Trophoblast cell (in vitro differentiated cells and primary cell): ENCODE results near the gene BTG2.

Experiments used
- DNase-seq, 2 donors: peaks; one replicate each; pipeline ENCODE4 v3.0.0-alpha.2; 2016
- H2AFZ ChIP-seq: 2 replicates; pipeline ENCODE4 v1.6.1; 2013; ENCODE audit warnings: low read length, moderate library complexity, mild to moderate bottlenecking; ENCODE audit not compliant: insufficient read depth, poor library complexity
- H2AK5ac ChIP-seq: 2 replicates; pipeline ENCODE4 v1.6.1; 2013; ENCODE audit warnings: mild to moderate bottlenecking, low read length
- H2BK120ac ChIP-seq: 2 replicates; pipeline ENCODE4 v1.6.1; 2013; ENCODE audit warnings: low read length, mild to moderate bottlenecking, moderate library complexity; ENCODE audit not compliant: insufficient read depth, poor library complexity
- H2BK12ac ChIP-seq: 2 replicates; pipeline ENCODE4 v1.6.1; 2013; ENCODE audit warnings: mild to moderate bottlenecking, low read length, moderate library complexity
- H2BK5ac ChIP-seq: 2 replicates; pipeline ENCODE4 v1.6.1; 2013; ENCODE audit warnings: low read length, low read depth, moderate library complexity, mild to moderate bottlenecking; ENCODE audit not compliant: poor library complexity
- H3K14ac ChIP-seq: 2 replicates; pipeline ENCODE4 v1.6.1; 2013; ENCODE audit warnings: mild to moderate bottlenecking, low read length
- H3K18ac ChIP-seq: 2 replicates; pipeline ENCODE4 v1.6.1; 2013; ENCODE audit warnings: mild to moderate bottlenecking, low read length
- H3K23ac ChIP-seq: 2 replicates; pipeline ENCODE4 v1.6.1; 2013; ENCODE audit warnings: low read length
- H3K27ac ChIP-seq: 2 replicates; pipeline ENCODE4 v1.5.1; 2013; ENCODE audit warnings: low read depth, mild to moderate bottlenecking, inconsistent platforms, low read length, moderate library complexity
- H3K27me3 ChIP-seq: 2 replicates; pipeline ENCODE4 v1.6.1; 2013; ENCODE audit warnings: inconsistent platforms, mild to moderate bottlenecking, low read length, moderate library complexity; ENCODE audit not compliant: insufficient read depth
- H3K36me3 ChIP-seq, 2 experiments: 1 replicate in 1 of 2; 2 replicates in 1 of 2; pipeline ENCODE4 v1.6.1; 2013; ENCODE audit warnings: low read length in 2 of 2, mild to moderate bottlenecking in 2 of 2, moderate library complexity in 1 of 2; ENCODE audit not compliant: insufficient read depth in 2 of 2, control insufficient read depth in 1 of 2
- H3K4ac ChIP-seq: 2 replicates; pipeline ENCODE4 v1.6.1; 2013; ENCODE audit warnings: low read depth, mild to moderate bottlenecking, low read length, moderate library complexity
- H3K4me1 ChIP-seq, 2 experiments: 1 replicate in 1 of 2; 2 replicates in 1 of 2; pipeline ENCODE4 v1.6.1; 2013; ENCODE audit warnings: low read length in 2 of 2, mild to moderate bottlenecking in 2 of 2, moderate library complexity in 1 of 2; ENCODE audit not compliant: insufficient read depth in 2 of 2, control insufficient read depth in 1 of 2
- H3K4me2 ChIP-seq: 2 replicates; pipeline ENCODE4 v1.6.1; 2013; ENCODE audit warnings: inconsistent platforms, mild to moderate bottlenecking, low read length, moderate library complexity
- H3K4me3 ChIP-seq: 2 replicates; pipeline ENCODE4 v1.5.1; 2013; ENCODE audit warnings: mild to moderate bottlenecking, low read depth, low read length, inconsistent platforms
- H3K79me1 ChIP-seq: one replicate; pipeline ENCODE4 v1.6.1; 2013; ENCODE audit warnings: low read length
- H3K79me2 ChIP-seq: 2 replicates; pipeline ENCODE4 v1.6.1; 2013; ENCODE audit warnings: low read length, mild to moderate bottlenecking; ENCODE audit not compliant: control insufficient read depth, insufficient read depth, poor library complexity
- H3K9ac ChIP-seq: 2 replicates; pipeline ENCODE4 v1.6.1; 2013; ENCODE audit warnings: mild to moderate bottlenecking, low read length
- H3K9me3 ChIP-seq: 2 replicates; pipeline ENCODE4 v1.6.1; 2013; ENCODE audit warnings: low read depth, mild to moderate bottlenecking, control low read depth, inconsistent platforms, low read length; ENCODE audit not compliant: insufficient read depth
- H4K12ac ChIP-seq: 2 replicates; pipeline ENCODE4 v1.6.1; 2013; ENCODE audit warnings: low read depth, mild to moderate bottlenecking, low read length, moderate library complexity
- H4K8ac ChIP-seq: 2 replicates; pipeline ENCODE4 v1.6.1; 2013; ENCODE audit warnings: low read depth, mild to moderate bottlenecking, low read length, moderate library complexity
- H4K91ac ChIP-seq: one replicate; pipeline ENCODE4 v1.6.1; 2013; ENCODE audit warnings: low read depth, mild to moderate bottlenecking, low read length, moderate library complexity
- WGBS: extraction: QIAGEN DNeasy Blood & Tissue Kit; methylation state at CpG from one replicate; pipeline ENCODE4 v1.1.7; 2013; ENCODE audit warnings: missing lambda C conversion rate; ENCODE audit not compliant: insufficient read length, insufficient coverage; ENCODE audit errors: extremely low coverage; 5-methylcytosine and 5-hydroxymethylcytosine counted together

Gene BTG2

GRCh38 chr1:203320591-203321272, 15.4 kb downstream of the BTG2 start:
- Histone ChIP-seq H3K4me3 (no peak overlapping the region), H3K14ac (no peak overlapping the region), H4K12ac (no peak overlapping the region), H3K79me1 (no peaks in the 10 kb centered on the region), H3K4me1 (no peaks in the 10 kb centered on the region), H3K79me2 (no peaks in the 10 kb centered on the region), H3K4ac (no peak overlapping the region), H3K4me2 (no peak overlapping the region), H3K23ac (no peak overlapping the region), H3K18ac (no peak overlapping the region), H2AFZ (no peak overlapping the region), H3K27ac (no peak overlapping the region), H4K91ac (no peak overlapping the region), H3K9ac (no peak overlapping the region), H2AK5ac (no peak overlapping the region), H2BK5ac (no peak overlapping the region), H2BK120ac (no peak overlapping the region), H3K27me3 (no peaks in the 10 kb centered on the region), H2BK12ac (no peak overlapping the region), H3K9me3 (no peaks in the 10 kb centered on the region), H3K36me3 (no peaks in the 10 kb centered on the region), H4K8ac (no peak overlapping the region)
- peak; percentile 41 to 70 for DNase-seq
- WGBS, result no CpG with 5 or more reads among the region's 6 CpGs

GRCh38 chr1:203321273-203322052, 16.1 kb downstream of the BTG2 start:
- Histone ChIP-seq H4K12ac (no peak overlapping the region), H4K8ac (no peak overlapping the region), H3K4me2 (no peak overlapping the region), H2BK12ac (no peak overlapping the region), H3K9me3 (no peaks in the 10 kb centered on the region), H3K23ac (no peak overlapping the region), H3K79me2 (no peaks in the 10 kb centered on the region), H2BK120ac (no peak overlapping the region), H2BK5ac (no peak overlapping the region), H3K36me3 (no peaks in the 10 kb centered on the region), H3K18ac (no peak overlapping the region), H3K79me1 (no peaks in the 10 kb centered on the region), H3K4ac (no peak overlapping the region), H4K91ac (no peak overlapping the region), H3K27ac (no peak overlapping the region), H3K14ac (no peak overlapping the region), H3K4me3 (no peak overlapping the region), H2AFZ (no peak overlapping the region), H2AK5ac (no peak overlapping the region), H3K9ac (no peak overlapping the region), H3K27me3 (no peaks in the 10 kb centered on the region), H3K4me1 (no peaks in the 10 kb centered on the region)
- no peak for DNase-seq
- WGBS, result no CpG with 5 or more reads among the region's 6 CpGs

- Histone ChIP-seq H3K4me1 (peaks cover 2 to 5% of the 10 kb centered on the region in 2 experiments), H3K27me3 (no peaks in the 10 kb centered on the region), H4K91ac (no peak overlapping the region), H3K23ac (no peak overlapping the region), H3K9me3 (no peaks in the 10 kb centered on the region), H3K18ac (no peak overlapping the region), H2BK120ac (no peak overlapping the region), H3K36me3 (no peaks in the 10 kb centered on the region), H3K4me2 (no peak overlapping the region), H3K9ac (no peak overlapping the region), H3K4ac (no peak overlapping the region), H3K4me3 (no peak overlapping the region), H3K79me2 (no peaks in the 10 kb centered on the region), H4K12ac (no peak overlapping the region), H2AK5ac (no peak overlapping the region), H3K14ac (no peak overlapping the region), H2BK5ac (no peak overlapping the region), H3K79me1 (peaks cover 6% of the 10 kb centered on the region), H2BK12ac (no peak overlapping the region), H3K27ac (no peak overlapping the region), H2AFZ (no peak overlapping the region), H4K8ac (no peak overlapping the region)
- no peak for DNase-seq
Observed at GRCh38 chr1:203322500-203323179, 17.3 kb downstream of the BTG2 start.

GRCh38 chr1:203323587-203323986, 18.3 kb downstream of the BTG2 start:
- no CpG with 5 or more reads among the region's 3 CpGs for WGBS
- no peak overlapping the region for H3K4me2 ChIP-seq

More at GRCh38 chr1:203323587-203323986, 18.3 kb downstream of the BTG2 start:
- Histone ChIP-seq H3K4me3 (no peak overlapping the region), H2BK12ac (no peak overlapping the region), H3K4me1 (peaks cover 2 to 9% of the 10 kb centered on the region in 2 experiments), H3K79me1 (peaks cover 10% of the 10 kb centered on the region), H3K79me2 (no peaks in the 10 kb centered on the region), H3K27me3 (no peaks in the 10 kb centered on the region), H3K18ac (no peak overlapping the region), H3K36me3 (no peaks in the 10 kb centered on the region), H4K91ac (no peak overlapping the region), H2AK5ac (no peak overlapping the region), H2AFZ (no peak overlapping the region), H3K4ac (no peak overlapping the region), H4K12ac (no peak overlapping the region), H3K9ac (no peak overlapping the region), H3K23ac (no peak overlapping the region), H3K27ac (no peak overlapping the region), H2BK5ac (no peak overlapping the region), H3K9me3 (no peaks in the 10 kb centered on the region), H4K8ac (no peak overlapping the region), H2BK120ac (no peak overlapping the region), H3K14ac (no peak overlapping the region)
- no peak for DNase-seq
